ENCODE measurements around the gene FGF18.

The FGF18 gene

DNA sequence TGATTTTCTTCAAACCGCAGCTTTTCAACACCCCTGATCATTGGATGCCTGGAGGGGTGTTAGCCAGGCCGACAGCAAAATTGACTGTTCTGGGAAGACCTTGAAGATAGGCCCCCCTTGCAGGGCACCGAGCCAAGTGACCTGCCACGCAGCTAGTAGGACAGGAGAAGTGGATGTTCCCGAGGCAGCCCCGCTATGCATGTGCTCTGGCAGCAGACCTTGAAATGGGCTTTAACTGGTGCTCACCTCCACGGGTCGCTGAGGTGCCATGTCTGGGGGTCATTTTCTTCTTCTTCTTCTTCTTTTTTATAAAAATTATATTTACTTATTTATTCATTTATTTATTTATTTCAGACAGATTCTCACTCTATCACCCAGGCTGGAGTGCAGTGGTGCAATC lies 12.6 kb downstream of the FGF18 start:
- H3K4me3 ChIP-seq (ENCODE audit: low read depth, low read length), result no peak overlapping the region
- TF ChIP-seq, protein P1, sequence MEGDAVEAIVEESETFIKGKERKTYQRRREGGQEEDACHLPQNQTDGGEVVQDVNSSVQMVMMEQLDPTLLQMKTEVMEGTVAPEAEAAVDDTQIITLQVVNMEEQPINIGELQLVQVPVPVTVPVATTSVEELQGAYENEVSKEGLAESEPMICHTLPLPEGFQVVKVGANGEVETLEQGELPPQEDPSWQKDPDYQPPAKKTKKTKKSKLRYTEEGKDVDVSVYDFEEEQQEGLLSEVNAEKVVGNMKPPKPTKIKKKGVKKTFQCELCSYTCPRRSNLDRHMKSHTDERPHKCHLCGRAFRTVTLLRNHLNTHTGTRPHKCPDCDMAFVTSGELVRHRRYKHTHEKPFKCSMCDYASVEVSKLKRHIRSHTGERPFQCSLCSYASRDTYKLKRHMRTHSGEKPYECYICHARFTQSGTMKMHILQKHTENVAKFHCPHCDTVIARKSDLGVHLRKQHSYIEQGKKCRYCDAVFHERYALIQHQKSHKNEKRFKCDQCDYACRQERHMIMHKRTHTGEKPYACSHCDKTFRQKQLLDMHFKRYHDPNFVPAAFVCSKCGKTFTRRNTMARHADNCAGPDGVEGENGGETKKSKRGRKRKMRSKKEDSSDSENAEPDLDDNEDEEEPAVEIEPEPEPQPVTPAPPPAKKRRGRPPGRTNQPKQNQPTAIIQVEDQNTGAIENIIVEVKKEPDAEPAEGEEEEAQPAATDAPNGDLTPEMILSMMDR (IDR thresholded peaks at IDR 0.05; ENCODE audit: low read depth, low read length), result no peak

- H3K4me3 ChIP-seq (ENCODE audit: low read depth, low read length), result no peak overlapping the region
- TF ChIP-seq, protein P1 (IDR thresholded peaks at IDR 0.05; ENCODE audit: low read depth, low read length), result no peak
Measured at GRCh38 chr5:171432583-171433351, 13.3 kb downstream of the FGF18 start.

DNA sequence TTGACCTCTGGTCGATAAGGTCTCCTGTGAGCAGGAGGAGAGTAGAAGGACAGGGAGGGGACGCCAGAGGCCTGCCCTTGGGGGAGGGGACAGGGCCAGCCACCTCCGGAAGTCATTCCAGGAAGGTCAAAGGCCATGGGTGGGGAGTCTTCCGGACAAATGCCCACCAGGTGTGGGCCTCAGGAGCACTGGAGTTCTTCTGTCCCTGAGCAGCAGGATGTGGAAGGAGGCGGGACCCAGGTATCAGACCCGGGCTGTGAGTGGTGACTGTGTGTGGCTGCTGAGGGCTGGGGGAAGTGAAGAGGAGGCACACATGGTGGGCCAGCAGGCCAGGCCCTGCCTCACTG lies 13.9 kb downstream of the FGF18 start:
- H3K4me3 ChIP-seq (ENCODE audit: low read depth, low read length), result no peak overlapping the region
- TF ChIP-seq, protein P1 (IDR thresholded peaks at IDR 0.05; ENCODE audit: low read depth, low read length), result no peak

DNA sequence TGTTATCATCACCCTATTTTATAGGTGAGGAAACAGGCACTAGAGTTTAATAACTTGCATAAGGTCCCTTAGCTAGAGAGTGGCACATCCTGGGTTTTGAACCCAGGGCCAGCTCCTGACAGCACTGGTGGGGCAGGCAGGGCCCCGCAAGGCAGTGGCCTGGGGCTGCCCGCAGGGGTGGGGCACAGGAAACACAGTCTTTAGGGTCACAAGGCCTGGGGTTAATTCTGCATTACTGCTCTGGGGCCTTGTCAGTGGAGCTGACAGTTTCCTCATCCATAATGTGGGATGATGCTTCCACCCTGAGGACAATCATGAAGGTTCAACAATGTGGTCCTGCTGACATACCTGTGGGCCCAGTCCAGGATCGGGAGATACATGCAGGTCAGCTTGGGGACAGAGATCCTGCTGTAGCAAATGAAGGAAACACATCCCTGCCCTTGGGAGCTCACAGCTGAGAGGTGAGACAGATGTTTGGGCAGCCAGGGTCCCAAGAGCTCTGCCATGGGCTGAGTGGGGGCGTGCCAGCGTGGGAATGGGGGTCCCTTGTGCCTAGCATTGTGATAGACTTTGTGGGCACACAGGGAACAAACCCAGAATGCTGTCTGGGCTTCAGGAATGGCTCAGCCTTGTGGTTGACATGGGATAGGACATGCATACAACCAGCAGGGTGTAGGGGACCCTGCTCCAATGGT lies 14.7 kb downstream of the FGF18 start:
- TF ChIP-seq, protein P1 (IDR thresholded peaks at IDR 0.05; ENCODE audit: low read depth, low read length), result no peak
- H3K4me3 ChIP-seq (ENCODE audit: low read depth, low read length), result no peak overlapping the region

GRCh38 chr5:171434874-171435273 lies 15.4 kb downstream of the FGF18 start:
- TF ChIP-seq, protein P1 (IDR thresholded peaks at IDR 0.05; ENCODE audit: low read depth, low read length), result no peak
- H3K4me3 ChIP-seq (ENCODE audit: low read depth, low read length), result no peak overlapping the region

DNA sequence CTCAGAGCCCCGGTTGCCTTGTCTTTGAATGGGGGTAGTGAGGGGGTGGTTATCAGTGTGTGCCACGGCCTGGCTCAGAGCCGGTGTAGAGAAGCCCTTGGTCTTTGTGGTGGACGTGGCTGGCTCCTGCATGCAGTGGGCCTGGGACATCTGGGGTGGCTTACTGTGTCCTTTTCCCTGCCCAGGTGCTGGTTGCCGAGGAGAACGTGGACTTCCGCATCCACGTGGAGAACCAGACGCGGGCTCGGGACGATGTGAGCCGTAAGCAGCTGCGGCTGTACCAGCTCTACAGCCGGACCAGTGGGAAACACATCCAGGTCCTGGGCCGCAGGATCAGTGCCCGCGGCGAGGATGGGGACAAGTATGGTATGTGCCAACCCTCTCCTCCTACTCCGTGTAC lies 16.5 kb downstream of the FGF18 start:
- TF ChIP-seq, protein P1 (IDR thresholded peaks at IDR 0.05; ENCODE audit: low read depth, low read length), result no peak
- H3K4me3 ChIP-seq (ENCODE audit: low read depth, low read length), result no peak overlapping the region

GRCh38 chr5:171436804-171437285 lies 17.4 kb downstream of the FGF18 start:
- no peak overlapping the region for H3K4me3 ChIP-seq (ENCODE audit: low read depth, low read length)

More at GRCh38 chr5:171436804-171437285, 17.4 kb downstream of the FGF18 start:
- TF ChIP-seq, protein P1 (IDR thresholded peaks at IDR 0.05; ENCODE audit: low read depth, low read length), result no peak
